ENCODE measurements around the gene WDR35.

GRCh38 chr2:19893520-19894133 lies 96.3 kb downstream of the WDR35 start:
- no peak for TF ChIP-seq EP300 (IDR thresholded peaks at IDR 0.05; ENCODE audit: borderline replicate concordance)
- TF ChIP-seq NFIC (IDR thresholded peaks at IDR 0.05), result no peak
- no peak for TF ChIP-seq EGR1 (IDR thresholded peaks at IDR 0.05)
- TF ChIP-seq, protein P1, sequence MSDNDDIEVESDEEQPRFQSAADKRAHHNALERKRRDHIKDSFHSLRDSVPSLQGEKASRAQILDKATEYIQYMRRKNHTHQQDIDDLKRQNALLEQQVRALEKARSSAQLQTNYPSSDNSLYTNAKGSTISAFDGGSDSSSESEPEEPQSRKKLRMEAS (IDR thresholded peaks at IDR 0.05), result no peak
- no peak for TF ChIP-seq FOXM1 (IDR thresholded peaks at IDR 0.05; ENCODE audit: borderline replicate concordance, low read depth)
- TF ChIP-seq REST (IDR thresholded peaks at IDR 0.05; ENCODE audit: low read depth), result no peak
- no peak for TF ChIP-seq TEAD4 (IDR thresholded peaks at IDR 0.05)
- TF ChIP-seq CEBPB (IDR thresholded peaks at IDR 0.05), result no peak
- TF ChIP-seq TAF1 (IDR thresholded peaks at IDR 0.05; ENCODE audit: low read depth), result no peak
- TF ChIP-seq YY1 (IDR thresholded peaks at IDR 0.05; ENCODE audit: low read depth), result no peak
- no peak for TF ChIP-seq CREB1 (IDR thresholded peaks at IDR 0.05; ENCODE audit: low read depth)
- TF ChIP-seq TCF12 (IDR thresholded peaks at IDR 0.05; ENCODE audit: low read depth), result no peak
- TF ChIP-seq RAD21 (IDR thresholded peaks at IDR 0.05; ENCODE audit: low read depth), result no peak
- no peak for TF ChIP-seq ZBTB7A (IDR thresholded peaks at IDR 0.05; ENCODE audit: low read depth)

Data from Ishikawa (cell line).